Measurements from ENCODE around the gene GTF2A1L. TPM values are rescaled to one million over a fixed set of nuclear protein-coding genes. Genes with fewer than 3 reads are reported as not detected.
A peak's percentile ranks its signal among the peaks of the same experiment; 100 is the strongest.
"Not testable (repeated sequence)": the region's sequence is repeated elsewhere in the genome, so short reads cannot be mapped to it uniquely, and the experiment has no call there.

GTF2A1L gene
- total RNA-seq, 1 donor from 2014 or later: not detected

DNA sequence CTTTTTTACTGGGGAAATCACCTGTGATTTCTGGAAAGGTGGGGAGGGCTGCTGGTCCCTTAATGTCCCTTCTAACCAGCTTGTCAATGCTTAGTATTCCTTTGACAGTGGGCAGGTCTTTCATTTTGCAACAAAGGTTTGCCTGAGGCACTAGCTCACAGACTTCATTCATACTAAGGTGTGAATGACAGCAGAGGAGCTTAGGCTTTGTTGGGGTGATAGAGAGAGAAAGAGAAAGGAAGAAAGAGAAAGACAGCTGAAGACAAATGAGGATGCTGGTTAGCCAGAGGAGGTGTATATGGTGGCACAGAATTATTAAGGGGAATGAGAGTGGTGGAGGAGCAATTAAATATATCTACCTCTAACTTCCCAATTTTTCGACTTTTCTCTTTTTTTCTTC, 28.9 kb upstream of the GTF2A1L start:
- Histone ChIP-seq H3K36me3 (no peaks in the 10 kb centered on the region), H3K27me3 (ENCODE audit: low read depth) (no peaks in the 10 kb centered on the region), H3K9me3 (replicated peaks) (no peaks in the 10 kb centered on the region), H3K4me1 (peaks cover 3% of the 10 kb centered on the region), H3K4me3 (no peak overlapping the region), H3K27ac (replicated peaks) (no peak overlapping the region)
- no peak for DNase-seq
- TF ChIP-seq, protein P1, sequence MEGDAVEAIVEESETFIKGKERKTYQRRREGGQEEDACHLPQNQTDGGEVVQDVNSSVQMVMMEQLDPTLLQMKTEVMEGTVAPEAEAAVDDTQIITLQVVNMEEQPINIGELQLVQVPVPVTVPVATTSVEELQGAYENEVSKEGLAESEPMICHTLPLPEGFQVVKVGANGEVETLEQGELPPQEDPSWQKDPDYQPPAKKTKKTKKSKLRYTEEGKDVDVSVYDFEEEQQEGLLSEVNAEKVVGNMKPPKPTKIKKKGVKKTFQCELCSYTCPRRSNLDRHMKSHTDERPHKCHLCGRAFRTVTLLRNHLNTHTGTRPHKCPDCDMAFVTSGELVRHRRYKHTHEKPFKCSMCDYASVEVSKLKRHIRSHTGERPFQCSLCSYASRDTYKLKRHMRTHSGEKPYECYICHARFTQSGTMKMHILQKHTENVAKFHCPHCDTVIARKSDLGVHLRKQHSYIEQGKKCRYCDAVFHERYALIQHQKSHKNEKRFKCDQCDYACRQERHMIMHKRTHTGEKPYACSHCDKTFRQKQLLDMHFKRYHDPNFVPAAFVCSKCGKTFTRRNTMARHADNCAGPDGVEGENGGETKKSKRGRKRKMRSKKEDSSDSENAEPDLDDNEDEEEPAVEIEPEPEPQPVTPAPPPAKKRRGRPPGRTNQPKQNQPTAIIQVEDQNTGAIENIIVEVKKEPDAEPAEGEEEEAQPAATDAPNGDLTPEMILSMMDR (IDR thresholded peaks at IDR 0.05; ENCODE audit: borderline replicate concordance): no peak
- intact Hi-C loops (cut with micrococcal nuclease): no loop called here

DNA sequence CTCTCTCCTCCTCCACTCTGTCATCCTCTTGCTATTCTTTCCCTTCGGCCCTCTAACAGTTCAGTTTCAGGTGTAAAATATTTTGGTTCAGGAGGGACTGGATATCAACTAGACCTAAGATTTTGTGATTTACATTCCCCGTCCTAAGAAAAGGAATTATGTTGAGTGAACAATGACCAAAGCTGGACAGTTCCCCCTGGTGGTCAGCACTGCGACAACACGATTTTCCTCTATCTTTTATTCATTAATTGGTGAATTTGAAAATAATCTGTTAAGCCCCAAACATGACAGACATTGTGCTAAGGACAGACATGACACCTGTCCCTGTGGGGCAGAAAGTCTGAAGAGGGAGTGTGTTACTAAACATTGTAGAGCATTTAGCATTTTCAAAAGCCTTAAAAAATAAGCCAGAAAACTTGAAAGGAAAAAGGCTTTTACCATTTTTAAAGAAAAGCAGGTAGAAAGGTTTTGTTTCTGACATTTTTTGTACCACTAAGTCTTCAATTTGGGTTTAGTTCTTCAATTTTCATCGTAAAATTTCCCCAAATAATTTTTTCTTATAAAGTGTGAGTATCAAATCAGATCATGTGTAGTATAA, 28.4 kb upstream of the GTF2A1L start:
- intact Hi-C loops (cut with micrococcal nuclease): no loop called here
- H3K9me3 ChIP-seq (replicated peaks): no peaks in the 10 kb centered on the region
- peak; percentile 20 for DNase-seq
- H3K27me3 ChIP-seq (ENCODE audit: low read depth): no peaks in the 10 kb centered on the region
- peaks cover 3% of the 10 kb centered on the region for H3K4me1 ChIP-seq
- no peak overlapping the region for H3K27ac ChIP-seq (replicated peaks)
- H3K36me3 ChIP-seq: peaks cover 5% of the 10 kb centered on the region
- H3K4me3 ChIP-seq: no peak overlapping the region
- TF ChIP-seq, protein P1 (IDR thresholded peaks at IDR 0.05; ENCODE audit: borderline replicate concordance): peak; percentile 78

DNA sequence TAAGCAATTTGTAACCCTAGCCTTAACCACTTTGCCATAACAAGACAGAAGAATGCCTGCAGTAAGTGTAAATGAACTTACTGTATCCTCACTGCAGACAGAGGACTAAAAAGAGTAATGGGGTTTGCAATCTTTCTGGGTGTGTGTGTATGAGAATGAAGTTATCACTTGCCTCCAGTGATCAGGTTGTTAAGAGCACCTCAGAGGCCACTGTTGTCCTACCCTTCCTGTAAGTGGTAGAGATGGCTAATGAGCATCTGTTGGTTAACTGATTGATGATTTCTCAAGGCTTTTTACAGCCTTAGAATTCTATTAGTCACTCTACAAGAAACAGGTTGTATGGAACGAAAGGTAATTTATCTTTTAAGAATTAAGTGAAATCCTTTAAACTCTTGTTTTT, 27.6 kb upstream of the GTF2A1L start:
- H3K36me3 ChIP-seq: peaks cover 13% of the 10 kb centered on the region
- intact Hi-C loops (cut with micrococcal nuclease): no loop called here
- TF ChIP-seq, protein P1 (IDR thresholded peaks at IDR 0.05; ENCODE audit: borderline replicate concordance): no peak

GRCh38 chr2:48592067-48592466, 25.6 kb upstream of the GTF2A1L start:
- no peak for DNase-seq
- Histone ChIP-seq H3K4me1 (peaks cover 3% of the 10 kb centered on the region), H3K4me3 (no peak overlapping the region), H3K36me3 (peaks cover 16% of the 10 kb centered on the region), H3K9me3 (replicated peaks) (no peaks in the 10 kb centered on the region), H3K27me3 (ENCODE audit: low read depth) (no peaks in the 10 kb centered on the region), H3K27ac (replicated peaks) (no peak overlapping the region)
- TF ChIP-seq, protein P1 (IDR thresholded peaks at IDR 0.05; ENCODE audit: borderline replicate concordance): no peak
- intact Hi-C loops (cut with micrococcal nuclease): no loop called here

More for the DNA sequence above, 27.6 kb upstream of the GTF2A1L start:
- no peaks in the 10 kb centered on the region for H3K27me3 ChIP-seq (ENCODE audit: low read depth)
- H3K4me1 ChIP-seq: peaks cover 3% of the 10 kb centered on the region
- DNase-seq: no peak
- no peaks in the 10 kb centered on the region for H3K9me3 ChIP-seq (replicated peaks)
- no peak overlapping the region for H3K27ac ChIP-seq (replicated peaks)
- H3K4me3 ChIP-seq: no peak overlapping the region

- H3K36me3 ChIP-seq: peaks cover 23% of the 10 kb centered on the region
- intact Hi-C loops (cut with micrococcal nuclease): not testable (repeated sequence)
These were observed 20.9 kb upstream of the GTF2A1L start for GRCh38 chr2:48596751-48597150.

DNA sequence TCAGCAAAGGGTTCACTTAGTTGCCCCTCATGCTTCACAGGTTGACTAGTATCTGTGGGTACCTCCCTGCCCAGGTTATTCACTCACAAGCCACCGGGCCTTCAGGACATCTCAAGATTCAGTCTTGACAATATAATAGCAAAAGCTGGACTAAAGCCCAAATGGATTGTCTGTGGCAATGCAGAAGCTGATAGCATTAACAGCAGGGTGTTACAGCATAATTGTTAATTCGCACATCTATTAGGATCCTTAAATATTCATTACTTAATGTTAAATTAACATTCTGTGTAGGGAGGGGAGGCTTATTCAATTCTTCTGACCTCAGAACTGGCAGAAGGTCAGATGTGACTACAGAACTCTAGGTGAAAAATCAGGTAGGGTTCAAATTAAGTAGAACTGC, 20.2 kb upstream of the GTF2A1L start:
- Histone ChIP-seq H3K27me3 (ENCODE audit: low read depth) (no peaks in the 10 kb centered on the region), H3K36me3 (peaks cover 23% of the 10 kb centered on the region), H3K9me3 (replicated peaks) (no peaks in the 10 kb centered on the region), H3K4me1 (no peaks in the 10 kb centered on the region), H3K27ac (replicated peaks) (no peak overlapping the region), H3K4me3 (no peak overlapping the region)
- no peak for DNase-seq
- intact Hi-C loops (cut with micrococcal nuclease): no loop called here
- TF ChIP-seq, protein P1 (IDR thresholded peaks at IDR 0.05; ENCODE audit: borderline replicate concordance): no peak

More at GRCh38 chr2:48596751-48597150, 20.9 kb upstream of the GTF2A1L start:
- H3K27me3 ChIP-seq (ENCODE audit: low read depth); H3K27ac ChIP-seq (replicated peaks); DNase-seq; H3K9me3 ChIP-seq (replicated peaks); H3K4me1 ChIP-seq; H3K4me3 ChIP-seq: not testable (repeated sequence)
